OCI-LY3 (cell line): ENCODE results near the gene DDX39B.

Source experiments
- H2AFZ ChIP-seq: fragments of 200-600, 300-600 bp; shearing (Covaris generic); 2 replicates; pipeline ENCODE4 v1.6.0; 2014; ENCODE audit warnings: antibody characterized with exemption, low read depth, low read length
- H3K27ac ChIP-seq: fragments of 200-600, 300-600 bp; sonication (generic); 2 replicates; pipeline ENCODE4 v1.5.1; 2014; ENCODE audit warnings: mild to moderate bottlenecking, low read length, moderate library complexity, mixed read lengths
- H3K27me3 ChIP-seq: fragments of 200-600, 300-600 bp; sonication (generic); 2 replicates; pipeline ENCODE4 v1.6.1; 2014; ENCODE audit warnings: low read depth, low read length, mixed read lengths
- H3K36me3 ChIP-seq: fragments of 200-600, 300-600 bp; sonication (generic); replicated peaks from 2 replicates; pipeline ENCODE3; 2014; ENCODE audit warnings: low read depth, low read length, mixed read lengths
- H3K4me1 ChIP-seq: fragments of 300-600, 200-600 bp; sonication (generic); 2 replicates; pipeline ENCODE4 v1.6.1; 2014; ENCODE audit warnings: low read length, mixed read lengths
- H3K4me2 ChIP-seq: fragments of 200-600, 300-600 bp; sonication (generic); 2 replicates; pipeline ENCODE4 v1.6.1; 2014; ENCODE audit warnings: low read length, mixed read lengths
- H3K4me3 ChIP-seq: fragments of 300-600, 200-600 bp; sonication (generic); 2 replicates; pipeline ENCODE4 v1.5.1; 2014; ENCODE audit warnings: antibody characterized with exemption, mild to moderate bottlenecking, low read length, moderate library complexity
- H3K79me2 ChIP-seq: fragments of 300-600, 200-600 bp; shearing (Covaris generic); 2 replicates; pipeline ENCODE4 v1.6.1; 2014; ENCODE audit warnings: mild to moderate bottlenecking, low read length, mixed read lengths
- H3K9ac ChIP-seq: fragments of 300-600, 200-600 bp; shearing (Covaris generic); 2 replicates; pipeline ENCODE4 v1.6.0; 2014; ENCODE audit warnings: mild to moderate bottlenecking, low read length, moderate library complexity
- H3K9me3 ChIP-seq: fragments of 200-600, 300-600 bp; shearing (Covaris generic); 2 replicates; pipeline ENCODE4 v1.6.1; 2014; ENCODE audit warnings: low read length, mixed read lengths; ENCODE audit not compliant: insufficient read depth
- H4K20me1 ChIP-seq: fragments of 200-600, 300-600 bp; sonication (generic); 2 replicates; pipeline ENCODE4 v1.6.1; 2016; ENCODE audit warnings: low read length, mixed read lengths; ENCODE audit not compliant: insufficient read depth
- EZH2phosphoT487 ChIP-seq: fragments of 200-600 bp; shearing (Covaris generic); IDR thresholded peaks from 2 replicates; pipeline ENCODE4 v1.6.1; 2018; ENCODE audit warnings: antibody characterized with exemption, mixed run types, low read depth
- TF ChIP-seq, protein P1 (sequence below): fragments of 200-600, 300-600 bp; sonication (generic); IDR thresholded peaks from 2 replicates; pipeline ENCODE4 v1.5.1; 2014; ENCODE audit warnings: antibody characterized with exemption, low read length, low read depth

Gene DDX39B

DNA sequence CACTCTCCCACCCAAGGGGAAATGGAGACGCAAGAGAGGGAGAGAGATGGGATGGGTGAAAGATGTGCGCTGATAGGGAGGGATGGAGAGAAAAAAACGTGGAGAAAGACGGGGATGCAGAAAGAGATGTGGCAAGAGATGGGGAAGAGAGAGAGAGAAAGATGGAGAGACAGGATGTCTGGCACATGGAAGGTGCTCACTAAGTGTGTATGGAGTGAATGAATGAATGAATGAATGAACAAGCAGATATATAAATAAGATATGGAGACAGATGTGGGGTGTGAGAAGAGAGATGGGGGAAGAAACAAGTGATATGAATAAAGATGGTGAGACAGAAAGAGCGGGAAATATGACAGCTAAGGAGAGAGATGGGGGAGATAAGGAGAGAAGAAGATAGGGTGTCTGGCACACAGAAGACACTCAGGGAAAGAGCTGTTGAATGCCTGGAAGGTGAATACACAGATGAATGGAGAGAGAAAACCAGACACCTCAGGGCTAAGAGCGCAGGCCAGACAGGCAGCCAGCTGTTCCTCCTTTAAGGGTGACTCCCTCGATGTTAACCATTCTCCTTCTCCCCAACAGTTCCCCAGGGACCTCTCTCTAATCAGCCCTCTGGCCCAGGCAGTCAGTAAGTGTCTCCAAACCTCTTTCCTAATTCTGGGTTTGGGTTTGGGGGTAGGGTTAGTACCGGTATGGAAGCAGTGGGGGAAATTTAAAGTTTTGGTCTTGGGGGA lies 34.3 kb upstream of the DDX39B start:
- TF ChIP-seq, protein P1, sequence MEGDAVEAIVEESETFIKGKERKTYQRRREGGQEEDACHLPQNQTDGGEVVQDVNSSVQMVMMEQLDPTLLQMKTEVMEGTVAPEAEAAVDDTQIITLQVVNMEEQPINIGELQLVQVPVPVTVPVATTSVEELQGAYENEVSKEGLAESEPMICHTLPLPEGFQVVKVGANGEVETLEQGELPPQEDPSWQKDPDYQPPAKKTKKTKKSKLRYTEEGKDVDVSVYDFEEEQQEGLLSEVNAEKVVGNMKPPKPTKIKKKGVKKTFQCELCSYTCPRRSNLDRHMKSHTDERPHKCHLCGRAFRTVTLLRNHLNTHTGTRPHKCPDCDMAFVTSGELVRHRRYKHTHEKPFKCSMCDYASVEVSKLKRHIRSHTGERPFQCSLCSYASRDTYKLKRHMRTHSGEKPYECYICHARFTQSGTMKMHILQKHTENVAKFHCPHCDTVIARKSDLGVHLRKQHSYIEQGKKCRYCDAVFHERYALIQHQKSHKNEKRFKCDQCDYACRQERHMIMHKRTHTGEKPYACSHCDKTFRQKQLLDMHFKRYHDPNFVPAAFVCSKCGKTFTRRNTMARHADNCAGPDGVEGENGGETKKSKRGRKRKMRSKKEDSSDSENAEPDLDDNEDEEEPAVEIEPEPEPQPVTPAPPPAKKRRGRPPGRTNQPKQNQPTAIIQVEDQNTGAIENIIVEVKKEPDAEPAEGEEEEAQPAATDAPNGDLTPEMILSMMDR, result no peak
- Histone ChIP-seq H3K36me3 (peaks cover 52% of the 10 kb centered on the region), H3K4me1 (peaks cover 53% of the 10 kb centered on the region), H3K79me2 (peaks cover 99% of the 10 kb centered on the region), H3K4me2 (peak overlapping the region; percentile 100), H3K27ac (peak overlapping the region; percentile 100), H2AFZ (no peak overlapping the region), H3K4me3 (peak overlapping the region; percentile 98), H4K20me1 (peaks cover 26% of the 10 kb centered on the region), H3K9ac (peak overlapping the region; percentile 92), H3K9me3 (no peaks in the 10 kb centered on the region), H3K27me3 (no peaks in the 10 kb centered on the region)

DNA sequence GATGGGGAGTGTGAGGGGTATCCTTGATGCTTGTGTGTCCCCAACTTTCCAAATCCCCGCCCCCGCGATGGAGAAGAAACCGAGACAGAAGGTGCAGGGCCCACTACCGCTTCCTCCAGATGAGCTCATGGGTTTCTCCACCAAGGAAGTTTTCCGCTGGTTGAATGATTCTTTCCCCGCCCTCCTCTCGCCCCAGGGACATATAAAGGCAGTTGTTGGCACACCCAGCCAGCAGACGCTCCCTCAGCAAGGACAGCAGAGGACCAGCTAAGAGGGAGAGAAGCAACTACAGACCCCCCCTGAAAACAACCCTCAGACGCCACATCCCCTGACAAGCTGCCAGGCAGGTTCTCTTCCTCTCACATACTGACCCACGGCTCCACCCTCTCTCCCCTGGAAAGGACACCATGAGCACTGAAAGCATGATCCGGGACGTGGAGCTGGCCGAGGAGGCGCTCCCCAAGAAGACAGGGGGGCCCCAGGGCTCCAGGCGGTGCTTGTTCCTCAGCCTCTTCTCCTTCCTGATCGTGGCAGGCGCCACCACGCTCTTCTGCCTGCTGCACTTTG lies 33.6 kb upstream of the DDX39B start, which contains the start of gene TNF:
TSS of gene TNF (plus strand) at position 231 of the 567 bp plus-strand sequence. CDS start at position 408, 177 bp downstream.
- peak within 1 kb of the TSS; percentile 98 for H3K4me3 ChIP-seq
- peaks cover 51% of the 10 kb centered on the region for H3K36me3 ChIP-seq
- TF ChIP-seq, protein P1, result no peak
- TF ChIP-seq EZH2phosphoT487, result no peak
- no peaks in the 10 kb centered on the region for H3K9me3 ChIP-seq
- H4K20me1 ChIP-seq, result peaks cover 26% of the 10 kb centered on the region
- H3K9ac ChIP-seq, result peak within 1 kb of the TSS; percentile 92
- H3K4me2 ChIP-seq, result peak within 1 kb of the TSS; percentile 100
- H2AFZ ChIP-seq, result no peak within 1 kb of the TSS
- peak within 1 kb of the TSS; percentile 100 for H3K27ac ChIP-seq
- peaks cover 60% of the 10 kb centered on the region for H3K4me1 ChIP-seq
- H3K27me3 ChIP-seq, result no peaks in the 10 kb centered on the region
- H3K79me2 ChIP-seq, result peaks cover 99% of the 10 kb centered on the region

DNA sequence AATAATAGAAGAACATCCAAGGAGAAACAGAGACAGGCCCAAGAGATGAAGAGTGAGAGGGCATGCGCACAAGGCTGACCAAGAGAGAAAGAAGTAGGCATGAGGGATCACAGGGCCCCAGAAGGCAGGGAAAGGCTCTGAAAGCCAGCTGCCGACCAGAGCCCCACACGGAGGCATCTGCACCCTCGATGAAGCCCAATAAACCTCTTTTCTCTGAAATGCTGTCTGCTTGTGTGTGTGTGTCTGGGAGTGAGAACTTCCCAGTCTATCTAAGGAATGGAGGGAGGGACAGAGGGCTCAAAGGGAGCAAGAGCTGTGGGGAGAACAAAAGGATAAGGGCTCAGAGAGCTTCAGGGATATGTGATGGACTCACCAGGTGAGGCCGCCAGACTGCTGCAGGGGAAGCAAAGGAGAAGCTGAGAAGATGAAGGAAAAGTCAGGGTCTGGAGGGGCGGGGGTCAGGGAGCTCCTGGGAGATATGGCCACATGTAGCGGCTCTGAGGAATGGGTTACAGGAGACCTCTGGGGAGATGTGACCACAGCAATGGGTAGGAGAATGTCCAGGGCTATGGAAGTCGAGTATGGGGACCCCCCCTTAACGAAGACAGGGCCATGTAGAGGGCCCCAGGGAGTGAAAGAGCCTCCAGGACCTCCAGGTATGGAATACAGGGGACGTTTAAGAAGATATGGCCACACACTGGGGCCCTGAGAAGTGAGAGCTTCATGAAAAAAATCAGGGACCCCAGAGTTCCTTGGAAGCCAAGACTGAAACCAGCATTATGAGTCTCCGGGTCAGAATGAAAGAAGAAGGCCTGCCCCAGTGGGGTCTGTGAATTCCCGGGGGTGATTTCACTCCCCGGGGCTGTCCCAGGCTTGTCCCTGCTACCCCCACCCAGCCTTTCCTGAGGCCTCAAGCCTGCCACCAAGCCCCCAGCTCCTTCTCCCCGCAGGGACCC lies 32.6 kb upstream of the DDX39B start:
- Histone ChIP-seq H3K4me2 (peak overlapping the region; percentile 100), H3K9ac (peak overlapping the region; percentile 92), H2AFZ (no peak overlapping the region), H3K4me3 (peak overlapping the region; percentile 98), H3K27ac (peak overlapping the region; percentile 100), H3K79me2 (peaks cover 99% of the 10 kb centered on the region), H3K9me3 (no peaks in the 10 kb centered on the region), H3K36me3 (peaks cover 51% of the 10 kb centered on the region), H3K27me3 (no peaks in the 10 kb centered on the region), H3K4me1 (peaks cover 61% of the 10 kb centered on the region), H4K20me1 (peaks cover 26% of the 10 kb centered on the region)
- no peak for TF ChIP-seq EZH2phosphoT487
- TF ChIP-seq, protein P1, result peak; percentile 30
